H1 (cell line): ENCODE measurements around the gene APOO. TPM values are rescaled to one million over a fixed set of nuclear protein-coding genes. Genes with fewer than 3 reads are reported as not detected.

Experiments
- CTCF ChIA-PET: fragments of 300-600 bp; sonication (Branson Sonifier 250); formaldehyde crosslinking; loops from one replicate; lab custom pipeline; 2021; ENCODE audit not compliant: partially characterized antibody; lab: Charles Lee
- POLR2A ChIA-PET: fragments of 300-600 bp; sonication (Branson Sonifier 250); formaldehyde crosslinking; loops from one replicate; lab custom pipeline; 2021; ENCODE audit warnings: inconsistent platforms; ENCODE audit not compliant: partially characterized antibody; lab: Charles Lee
- DNase-seq, 2 experiments: peaks; one replicate each; pipeline versions ENCODE4 v3.0.0 to v3.0.0-alpha.2; 2010 to 2022; ENCODE audit warnings: low spot score in 2 of 2, low read depth in 1 of 2, mixed read lengths in 1 of 2
- FAIRE-seq: peaks from 2 replicates; lab custom pipeline; 2011; peaks lifted over from hg19 to GRCh38; lab: Jason Lieb, UNC
- H2AFZ ChIP-seq: 2 replicates; pipeline ENCODE4 v1.8.1; 2012; ENCODE audit warnings: low read length, inconsistent platforms
- H2AK5ac ChIP-seq: 2 replicates; pipeline ENCODE4 v1.6.1; 2013; ENCODE audit warnings: low read depth, low read length
- H2BK120ac ChIP-seq: replicated peaks from 2 replicates; pipeline ENCODE3; 2013; ENCODE audit warnings: low read depth, low read length, inconsistent platforms
- H2BK12ac ChIP-seq: 2 replicates; pipeline ENCODE4 v1.6.1; 2013; ENCODE audit warnings: low read depth, low read length
- H2BK15ac ChIP-seq: 2 replicates; pipeline ENCODE4 v1.6.1; 2013; ENCODE audit warnings: low read length
- H2BK20ac ChIP-seq: 2 replicates; pipeline ENCODE4 v1.6.1; 2013; ENCODE audit warnings: low read length
- H2BK5ac ChIP-seq: 2 replicates; pipeline ENCODE4 v1.6.1; 2013; ENCODE audit warnings: low read depth, low read length
- H3K14ac ChIP-seq: 2 replicates; pipeline ENCODE4 v1.6.1; 2013; ENCODE audit warnings: inconsistent platforms; ENCODE audit not compliant: insufficient read length
- H3K18ac ChIP-seq: 2 replicates; pipeline ENCODE4 v1.6.1; 2013; ENCODE audit warnings: low read length; ENCODE audit errors: extremely low read depth
- H3K23ac ChIP-seq: 2 replicates; pipeline ENCODE4 v1.6.1; 2013; ENCODE audit warnings: inconsistent platforms; ENCODE audit not compliant: insufficient read length
- H3K23me2 ChIP-seq: 2 replicates; pipeline ENCODE4 v1.6.1; 2013; ENCODE audit warnings: low read depth, low read length
- H3K27ac ChIP-seq: 2 replicates; pipeline ENCODE4 v1.6.1; 2011; ENCODE audit warnings: low read depth, low read length, inconsistent platforms
- H3K27me3 ChIP-seq, 4 experiments: replicated peaks in 1 of 4; 1 replicate in 1 of 4; 2 replicates in 3 of 4; pipeline versions ENCODE4 v1.6.1 to v1.8.1; 2011 to 2013; ENCODE audit warnings: low read length in 3 of 4, mild to moderate bottlenecking in 3 of 4, inconsistent platforms in 2 of 4, mixed read lengths in 2 of 4, moderate library complexity in 1 of 4; ENCODE audit not compliant: control insufficient read depth in 3 of 4, insufficient read depth in 3 of 4; ENCODE audit errors: extremely low read depth in 1 of 4
- H3K36me3 ChIP-seq, 4 experiments: 2 replicates each; pipeline versions ENCODE4 v1.6.1 to v1.8.1; 2011 to 2013; ENCODE audit warnings: mild to moderate bottlenecking in 4 of 4, low read length in 3 of 4, moderate library complexity in 2 of 4, control low read depth in 1 of 4, inconsistent platforms in 1 of 4; ENCODE audit not compliant: insufficient read depth in 4 of 4, control insufficient read depth in 2 of 4
- H3K4ac ChIP-seq: replicated peaks from 2 replicates; pipeline ENCODE3; 2013; ENCODE audit warnings: low read length, low read depth, mixed read lengths, inconsistent platforms; ENCODE audit not compliant: insufficient read length
- H3K4me1 ChIP-seq, 4 experiments: replicated peaks in 1 of 4; 1 replicate in 1 of 4; 2 replicates in 3 of 4; pipeline versions ENCODE4 v1.6.1 to v1.8.1; 2011 to 2013; ENCODE audit warnings: low read length in 3 of 4, inconsistent platforms in 2 of 4, mixed read lengths in 1 of 4; ENCODE audit not compliant: insufficient read depth in 4 of 4, control insufficient read depth in 3 of 4
- H3K4me2 ChIP-seq, 2 experiments: 2 replicates each; pipeline versions ENCODE4 v1.6.1 to v1.8.1; 2011 to 2013; ENCODE audit warnings: low read depth in 2 of 2, low read length in 2 of 2, control low read depth in 1 of 2, inconsistent platforms in 1 of 2, mild to moderate bottlenecking in 1 of 2; ENCODE audit not compliant: insufficient read depth in 1 of 2
- H3K4me3 ChIP-seq, 4 experiments: fragments of 200-600, 300-600 bp in 1 of 4; sonication (generic), shearing (Covaris generic), sonication (Bioruptor Twin) in 1 of 4; 2 replicates each; pipeline versions ENCODE4 v1.5.1 to v1.8.1; 2011 to 2016; ENCODE audit warnings: low read length in 4 of 4, low read depth in 3 of 4, control low read depth in 2 of 4, inconsistent platforms in 2 of 4, mild to moderate bottlenecking in 2 of 4, mixed read lengths in 1 of 4, moderate library complexity in 1 of 4; ENCODE audit not compliant: insufficient read depth in 2 of 4; ENCODE audit errors: extremely low read depth in 1 of 4
- H3K56ac ChIP-seq: replicated peaks from 2 replicates; pipeline ENCODE3; 2013; ENCODE audit warnings: low read depth, mild to moderate bottlenecking, mixed read lengths, low read length, inconsistent platforms; ENCODE audit not compliant: insufficient read length
- H3K79me1 ChIP-seq: 2 replicates; pipeline ENCODE4 v1.6.1; 2013; ENCODE audit warnings: low read depth, low read length, control low read depth
- H3K79me2 ChIP-seq, 2 experiments: 2 replicates each; pipeline versions ENCODE4 v1.6.1 to v1.8.1; 2012 to 2013; ENCODE audit warnings: low read length in 2 of 2, mild to moderate bottlenecking in 2 of 2, inconsistent platforms in 1 of 2; ENCODE audit not compliant: insufficient read depth in 2 of 2, control insufficient read depth in 1 of 2
- H3K9ac ChIP-seq, 4 experiments: replicated peaks in 1 of 4; 1 replicate in 1 of 4; 2 replicates in 3 of 4; pipeline versions ENCODE4 v1.6.1 to v1.8.1; 2011 to 2013; ENCODE audit warnings: low read depth in 3 of 4, low read length in 3 of 4, control low read depth in 2 of 4, mild to moderate bottlenecking in 2 of 4, moderate library complexity in 2 of 4, inconsistent platforms in 1 of 4; ENCODE audit errors: extremely low read depth in 1 of 4
- H3K9me3 ChIP-seq, 2 experiments: 2 replicates each; pipeline versions ENCODE4 v1.6.1 to v1.8.1; 2012 to 2013; ENCODE audit warnings: mild to moderate bottlenecking in 2 of 2, moderate library complexity in 2 of 2, control low read depth in 1 of 2, inconsistent platforms in 1 of 2, low read depth in 1 of 2, low read length in 1 of 2, mixed read lengths in 1 of 2; ENCODE audit not compliant: insufficient read depth in 2 of 2
- H4K20me1 ChIP-seq, 2 experiments: replicated peaks in 1 of 2; 2 replicates each; pipeline versions ENCODE3 to v1.8.1; 2011 to 2013; ENCODE audit warnings: inconsistent platforms in 2 of 2, low read length in 2 of 2, mild to moderate bottlenecking in 1 of 2; ENCODE audit not compliant: insufficient read depth in 2 of 2, control insufficient read depth in 1 of 2
- H4K5ac ChIP-seq: 2 replicates; pipeline ENCODE4 v1.6.1; 2013; ENCODE audit warnings: low read length, low read depth, mixed read lengths, inconsistent platforms; ENCODE audit not compliant: insufficient read length
- H4K8ac ChIP-seq: 2 replicates; pipeline ENCODE4 v1.8.0; 2013; ENCODE audit warnings: mild to moderate bottlenecking, moderate library complexity, low read length, inconsistent platforms; ENCODE audit not compliant: insufficient read depth; ENCODE audit errors: extremely low read depth
- H4K91ac ChIP-seq: replicated peaks from 2 replicates; pipeline ENCODE3; 2013; ENCODE audit warnings: low read length, mixed read lengths, inconsistent platforms; ENCODE audit not compliant: insufficient read length
- CBX5 ChIP-seq: fragments of 300-800, 300-1000 bp; sonication (generic); IDR thresholded peaks from 2 replicates; pipeline ENCODE4 v1.7.1; 2016; ENCODE audit warnings: antibody characterized with exemption, low read length, low read depth
- EZH2 ChIP-seq: fragments of 200-600 bp; sonication (generic); IDR thresholded peaks from 2 replicates; pipeline ENCODE4 v1.7.1; 2012; ENCODE audit warnings: low read depth, mild to moderate bottlenecking, moderate library complexity, low read length, inconsistent platforms; ENCODE audit not compliant: severe bottlenecking
- POLR2A ChIP-seq, 2 experiments: IDR thresholded peaks; 1 replicate in 1 of 2; 2 replicates in 1 of 2; pipeline ENCODE4 v1.6.1; 2011; ENCODE audit warnings: low read depth in 2 of 2, low read length in 2 of 2, mild to moderate bottlenecking in 2 of 2; ENCODE audit errors: control extremely low read depth in 1 of 2
- POU5F1 ChIP-seq: IDR thresholded peaks from 2 replicates; pipeline ENCODE4 v1.6.1; 2011; ENCODE audit warnings: low read depth, mild to moderate bottlenecking, low read length, moderate library complexity
- RAD21 ChIP-seq, 2 experiments: IDR thresholded peaks in 1 of 2; conservative IDR thresholded peaks in 1 of 2; 2 replicates each; pipeline ENCODE4 v1.6.1; 2011; ENCODE audit warnings: low read depth in 2 of 2, low read length in 2 of 2, improper control_type of control experiment in 1 of 2, inconsistent platforms in 1 of 2, mild to moderate bottlenecking in 1 of 2, moderate library complexity in 1 of 2
- RFX5 ChIP-seq: IDR thresholded peaks from 2 replicates; pipeline ENCODE4 v1.6.1; 2011; ENCODE audit warnings: low read depth, low read length, improper control_type of control experiment, borderline replicate concordance
- SAP30 ChIP-seq: fragments of 300-600 bp; sonication (generic); IDR thresholded peaks from 2 replicates; pipeline ENCODE4 v1.7.1; 2012; ENCODE audit warnings: low read length, moderate library complexity, mild to moderate bottlenecking, inconsistent platforms; ENCODE audit not compliant: insufficient read depth, insufficient replicate concordance
- SP2 ChIP-seq: IDR thresholded peaks from 2 replicates; pipeline ENCODE4 v1.6.1; 2012; ENCODE audit warnings: mild to moderate bottlenecking, low read length, inconsistent platforms
- SRF ChIP-seq: IDR thresholded peaks from 2 replicates; pipeline ENCODE4 v1.6.1; 2011; ENCODE audit warnings: mild to moderate bottlenecking, low read depth, low read length, moderate library complexity
- TAF1 ChIP-seq: IDR thresholded peaks from 2 replicates; pipeline ENCODE4 v1.6.1; 2011; ENCODE audit warnings: mild to moderate bottlenecking, low read depth, low read length
- TEAD4 ChIP-seq: IDR thresholded peaks from 2 replicates; pipeline ENCODE4 v1.6.1; 2012; ENCODE audit warnings: low read depth, low read length, inconsistent platforms, mixed read lengths
- WGBS, 2 experiments: shearing (Covaris generic) in 1 of 2; methylation state at CpG; one replicate each; pipeline versions ENCODE4 v1.1.6 to v1.1.7; 2013 to 2015; ENCODE audit warnings: low lambda C conversion rate in 2 of 2, mixed read lengths in 2 of 2, inconsistent platforms in 1 of 2, low coverage in 1 of 2, missing lambda C conversion rate in 1 of 2; ENCODE audit not compliant: insufficient replicate concordance in 2 of 2, insufficient coverage in 1 of 2, insufficient read length in 1 of 2; ENCODE audit errors: extremely low coverage in 1 of 2, missing lambda C conversion rate in 1 of 2; 5-methylcytosine and 5-hydroxymethylcytosine counted together
- polyA plus RNA-seq, 7 experiments: library from polyadenylated mRNA; depleted of rRNA in 3 of 7; stranded (reverse) in 5 of 7; unstranded in 2 of 7; fragments of >200 nt in 5 of 7; fragments of 200-250 nt in 2 of 7; gene quantifications; 1 replicate in 5 of 7; 2 replicates in 1 of 7; 4 replicates in 1 of 7; pipeline versions ENCODE4 v1.2.1 to v1.2.3, GENCODE V29; 2011 to 2013; ENCODE audit warnings: missing spikeins in 2 of 7, mixed read lengths in 2 of 7
- total RNA-seq: library from RNA; stranded (reverse); fragmentation: NEBNext Ultra II Directional; extraction: Animal tissue kit (Norgen Biotek cat#: 25700); gene quantifications from 2 replicates; pipeline ENCODE4 v1.2.1, GENCODE V29; 2021
- TF ChIP-seq, protein P1 (sequence below): IDR thresholded peaks from 2 replicates; pipeline ENCODE4 v1.6.1; 2011; ENCODE audit warnings: low read depth, mild to moderate bottlenecking, low read length; ENCODE audit not compliant: insufficient read depth

APOO gene
- total and polyA plus RNA-seq, 2 of the 8 experiments (the other 6 are each of a cell fraction or from before 2014, with no cell fraction given) = 25.7 to 45.0 TPM

DNA sequence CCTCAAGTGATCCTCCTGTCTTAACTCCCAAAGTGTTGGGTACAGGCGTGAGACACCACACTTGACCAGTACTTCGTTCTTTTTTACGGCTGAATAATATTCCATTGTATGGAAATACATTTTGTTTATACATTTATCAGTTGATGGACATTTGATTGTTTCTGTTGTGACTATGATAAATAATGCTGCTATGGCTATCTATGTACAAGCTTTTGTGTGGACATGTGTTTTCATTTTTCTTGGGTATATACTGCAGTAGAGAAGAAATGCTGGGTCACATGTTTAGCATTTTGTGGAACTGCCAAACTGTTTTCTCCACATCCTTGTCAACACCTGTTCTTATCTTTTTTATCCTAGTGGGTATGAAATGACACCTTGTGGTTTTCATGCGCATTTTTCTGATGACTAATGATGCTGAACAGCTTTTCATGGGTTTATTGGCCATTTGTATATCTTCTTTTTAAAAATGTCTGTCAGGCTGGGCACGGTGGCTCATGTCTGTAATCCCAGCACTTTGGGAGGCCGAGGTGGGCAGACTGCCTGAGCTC is 87.4 kb downstream of the APOO start:
- TF ChIP-seq POU5F1 (no peak), EZH2 (no peak), TEAD4 (no peak), RFX5 (no peak), RAD21 (IDR thresholded peaks at IDR 0.05 in 1 of 2, conservative IDR thresholded peaks at IDR 0.05 in 1 of 2; ENCODE audit: low read depth in 2 of 2, low read length in 2 of 2) (no peak), POLR2A (IDR thresholded peaks at IDR 0.05; ENCODE audit: control extremely low read depth in 1 of 2, low read depth in 2 of 2, low read length in 2 of 2) (no peak), SP2 (no peak), SRF (no peak), SAP30 (no peak), TAF1 (no peak), CBX5 (no peak)
- TF ChIP-seq, protein P1, sequence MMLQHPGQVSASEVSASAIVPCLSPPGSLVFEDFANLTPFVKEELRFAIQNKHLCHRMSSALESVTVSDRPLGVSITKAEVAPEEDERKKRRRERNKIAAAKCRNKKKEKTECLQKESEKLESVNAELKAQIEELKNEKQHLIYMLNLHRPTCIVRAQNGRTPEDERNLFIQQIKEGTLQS = no peak
- Histone ChIP-seq H3K9me3 (no peaks in the 10 kb centered on the region), H2AK5ac (no peak overlapping the region), H3K4me2 (no peak overlapping the region), H2BK120ac (no peak overlapping the region), H2BK12ac (no peak overlapping the region), H3K27ac (no peak overlapping the region), H3K4ac (no peak overlapping the region), H3K36me3 (no peaks in the 10 kb centered on the region), H3K23me2 (no peaks in the 10 kb centered on the region), H3K14ac (no peak overlapping the region), H4K91ac (no peak overlapping the region), H3K23ac (no peak overlapping the region), H4K20me1 (no peaks in the 10 kb centered on the region), H3K4me3 (no peak overlapping the region), H3K18ac (no peak overlapping the region), H2BK15ac (no peak overlapping the region), H3K79me1 (no peaks in the 10 kb centered on the region), H2BK5ac (no peak overlapping the region), H2BK20ac (no peak overlapping the region), H3K56ac (no peak overlapping the region), H4K8ac (no peak overlapping the region; the same call in 1 of the 2 replicates), H4K5ac (no peak overlapping the region), H3K79me2 (no peaks in the 10 kb centered on the region), H2AFZ (no peak overlapping the region), H3K9ac (no peak overlapping the region), H3K27me3 (no peaks in the 10 kb centered on the region), H3K4me1 (no peaks in the 10 kb centered on the region)
- DNase-seq (no peak), FAIRE-seq (no peak)
- WGBS, 2 experiments = 90% methylated on average over 5 of the region's 6 CpGs; no CpG with 5 or more reads in 1 of the 2 experiments
- ChIA-PET POLR2A (no interaction called here), CTCF (no interaction called here)
